ENCODE measurements around the gene FLRT3. TPM values are rescaled to one million over a fixed set of nuclear protein-coding genes. Genes with fewer than 3 reads are reported as not detected.

Gene FLRT3
- total RNA-seq, 3 donors from 2014 or later, result under 0.01 to 12.0 (median 6.2) TPM

DNA sequence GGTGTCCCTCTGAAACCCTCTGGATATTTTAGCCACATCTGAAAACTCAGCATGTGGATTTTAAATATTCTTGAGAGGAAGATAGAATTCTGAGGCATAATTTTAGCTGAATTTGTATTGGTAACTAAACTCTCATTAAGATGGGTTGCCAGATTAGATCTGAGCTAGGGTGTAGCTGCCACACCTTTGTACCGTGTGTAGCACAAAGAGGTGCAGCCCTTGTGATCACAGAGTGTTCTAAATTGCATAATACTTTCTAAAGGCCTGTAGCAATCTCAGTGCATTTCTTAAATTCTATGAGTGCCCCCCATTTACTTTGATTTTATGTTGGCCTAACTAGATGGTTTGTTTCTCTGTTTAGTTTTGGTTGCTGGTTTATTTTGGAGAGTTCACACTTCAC is 53.0 kb downstream of the FLRT3 start:
- H3K4me3 ChIP-seq, result no peak overlapping the region
- H3K27me3 ChIP-seq, result no peaks in the 10 kb centered on the region
- TF ChIP-seq POLR2AphosphoS5 (IDR thresholded peaks at IDR 0.05), result no peak
- H3K4me1 ChIP-seq, result no peaks in the 10 kb centered on the region
- DNase-seq (ENCODE audit: low spot score in 2 of 2), result no peak
- no peaks in the 10 kb centered on the region for H3K9me3 ChIP-seq
- H3K27ac ChIP-seq, result no peak overlapping the region
- intact Hi-C loops (cut with DNase I; ENCODE audit: low total_unique reads), result no loop called here
- H3K36me3 ChIP-seq, result no peaks in the 10 kb centered on the region

DNA sequence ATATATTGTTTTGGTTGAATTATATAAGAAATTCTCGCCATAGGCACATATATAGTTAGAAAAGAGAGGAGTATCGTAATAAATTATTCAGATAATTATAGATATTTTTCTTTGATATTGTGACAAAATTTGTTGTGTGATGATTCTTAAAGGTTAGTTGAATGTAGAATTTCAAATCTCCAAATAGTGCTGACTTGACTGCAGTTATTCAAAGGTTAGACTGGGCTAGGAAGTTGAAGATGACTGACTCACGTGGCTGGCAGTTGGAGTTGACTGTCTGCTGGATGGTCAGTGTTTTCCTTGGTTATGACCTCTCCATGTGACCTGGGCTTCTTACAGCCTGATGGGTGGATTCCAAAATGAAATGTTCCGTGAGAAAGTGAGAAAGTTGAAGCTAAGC is 55.3 kb downstream of the FLRT3 start:
- Histone ChIP-seq H3K4me3 (no peak overlapping the region), H3K36me3 (no peaks in the 10 kb centered on the region), H3K9me3 (no peaks in the 10 kb centered on the region), H3K4me1 (no peaks in the 10 kb centered on the region), H3K27ac (no peak overlapping the region), H3K27me3 (no peaks in the 10 kb centered on the region)
- DNase-seq (ENCODE audit: low spot score in 2 of 2), result no peak
- intact Hi-C loops (cut with DNase I; ENCODE audit: low total_unique reads), result no loop called here
- TF ChIP-seq, protein P1, sequence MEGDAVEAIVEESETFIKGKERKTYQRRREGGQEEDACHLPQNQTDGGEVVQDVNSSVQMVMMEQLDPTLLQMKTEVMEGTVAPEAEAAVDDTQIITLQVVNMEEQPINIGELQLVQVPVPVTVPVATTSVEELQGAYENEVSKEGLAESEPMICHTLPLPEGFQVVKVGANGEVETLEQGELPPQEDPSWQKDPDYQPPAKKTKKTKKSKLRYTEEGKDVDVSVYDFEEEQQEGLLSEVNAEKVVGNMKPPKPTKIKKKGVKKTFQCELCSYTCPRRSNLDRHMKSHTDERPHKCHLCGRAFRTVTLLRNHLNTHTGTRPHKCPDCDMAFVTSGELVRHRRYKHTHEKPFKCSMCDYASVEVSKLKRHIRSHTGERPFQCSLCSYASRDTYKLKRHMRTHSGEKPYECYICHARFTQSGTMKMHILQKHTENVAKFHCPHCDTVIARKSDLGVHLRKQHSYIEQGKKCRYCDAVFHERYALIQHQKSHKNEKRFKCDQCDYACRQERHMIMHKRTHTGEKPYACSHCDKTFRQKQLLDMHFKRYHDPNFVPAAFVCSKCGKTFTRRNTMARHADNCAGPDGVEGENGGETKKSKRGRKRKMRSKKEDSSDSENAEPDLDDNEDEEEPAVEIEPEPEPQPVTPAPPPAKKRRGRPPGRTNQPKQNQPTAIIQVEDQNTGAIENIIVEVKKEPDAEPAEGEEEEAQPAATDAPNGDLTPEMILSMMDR (IDR thresholded peaks at IDR 0.05), result no peak
- TF ChIP-seq POLR2AphosphoS5 (IDR thresholded peaks at IDR 0.05) (no peak), POLR2A (IDR thresholded peaks at IDR 0.05) (no peak)

Data from breast epithelium (tissue), 4 donors.